HEK293T (cell line): ENCODE results near the gene TPP2.

ENCODE experiments used
- ELF4 ChIP-seq: fragments of 450-650 bp; IDR thresholded peaks from 2 replicates; pipeline ENCODE4 v1.6.1; 2017; ENCODE audit warnings: antibody characterized with exemption
- FOXM1 ChIP-seq: fragments of 450-650 bp; IDR thresholded peaks from 2 replicates; pipeline ENCODE4 v1.6.1; 2017; ENCODE audit warnings: mild to moderate bottlenecking, borderline replicate concordance
- LEF1 ChIP-seq: fragments of 450-650 bp; IDR thresholded peaks from 2 replicates; pipeline ENCODE4 v1.6.1; 2017; ENCODE audit warnings: mild to moderate bottlenecking, borderline replicate concordance
- NFRKB ChIP-seq: fragments of 450-650 bp; IDR thresholded peaks from 2 replicates; pipeline ENCODE4 v1.6.1; 2016; ENCODE audit warnings: mild to moderate bottlenecking, moderate library complexity
- SP1 ChIP-seq: fragments of 450-650 bp; IDR thresholded peaks from 2 replicates; pipeline ENCODE4 v1.6.1; 2017
- TF ChIP-seq, protein P1 (sequence below): fragments of 450-650 bp; IDR thresholded peaks from 2 replicates; pipeline ENCODE4 v1.6.1; 2016

DNA sequence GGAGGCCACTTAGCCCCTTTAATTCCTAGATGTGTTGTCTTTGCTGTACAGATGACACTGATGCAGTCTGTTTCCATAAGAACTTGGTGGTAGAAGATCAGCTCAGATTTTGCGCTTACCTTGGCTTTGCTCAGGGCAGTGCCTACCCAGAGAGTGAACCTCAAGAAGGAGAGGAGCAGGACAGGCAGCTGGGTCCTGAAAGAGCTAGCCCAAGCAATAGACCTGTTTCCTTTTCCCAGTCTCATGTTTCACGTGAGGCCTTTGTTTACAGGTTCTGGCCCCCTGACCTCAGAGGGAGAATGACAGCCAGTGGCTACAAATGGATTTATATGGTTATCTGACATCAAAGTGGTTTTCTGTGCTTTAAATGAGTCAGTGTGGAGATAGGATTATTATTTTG is 58.0 kb downstream of the TPP2 start:
- TF ChIP-seq SP1 = no peak
- TF ChIP-seq, protein P1, sequence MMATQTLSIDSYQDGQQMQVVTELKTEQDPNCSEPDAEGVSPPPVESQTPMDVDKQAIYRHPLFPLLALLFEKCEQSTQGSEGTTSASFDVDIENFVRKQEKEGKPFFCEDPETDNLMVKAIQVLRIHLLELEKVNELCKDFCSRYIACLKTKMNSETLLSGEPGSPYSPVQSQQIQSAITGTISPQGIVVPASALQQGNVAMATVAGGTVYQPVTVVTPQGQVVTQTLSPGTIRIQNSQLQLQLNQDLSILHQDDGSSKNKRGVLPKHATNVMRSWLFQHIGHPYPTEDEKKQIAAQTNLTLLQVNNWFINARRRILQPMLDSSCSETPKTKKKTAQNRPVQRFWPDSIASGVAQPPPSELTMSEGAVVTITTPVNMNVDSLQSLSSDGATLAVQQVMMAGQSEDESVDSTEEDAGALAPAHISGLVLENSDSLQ = no peak
- TF ChIP-seq ELF4 = no peak
- no peak for TF ChIP-seq NFRKB
- no peak for TF ChIP-seq FOXM1
- TF ChIP-seq LEF1 = no peak
